HCT116 (cell line): ENCODE measurements around the gene C4orf54. TPM values are rescaled to one million over a fixed set of nuclear protein-coding genes. Genes with fewer than 3 reads are reported as not detected.

Source experiments
- ATAC-seq: fragments of 200-7000 bp; cut with Tn5 transposase; 2 replicates; pipeline ENCODE4 v1.9.1; 2020; ENCODE audit warnings: mild to moderate bottlenecking, moderate library complexity
- BruUV-seq: library from RNA; stranded (reverse); fragments of 400-500 nt; replicated peaks from 2 replicates; lab custom pipeline; 2021; lab: Mats Ljungman, UMichigan
- CTCF ChIA-PET: fragments of 300-600 bp; sonication (Branson Sonifier 250); formaldehyde crosslinking; loops from one replicate; lab custom pipeline; 2021; ENCODE audit warnings: antibody characterized with exemption; lab: Charles Lee
- POLR2A ChIA-PET: fragments of 300-600, 350-600 bp; sonication (Branson Sonifier 250); formaldehyde crosslinking; loops from one replicate; lab custom pipeline; 2021; ENCODE audit warnings: antibody characterized with exemption; lab: Charles Lee
- RAD21 ChIA-PET, 2 experiments: fragments of 300-600 bp; sonication (Branson Sonifier 250); formaldehyde crosslinking; loops; one replicate each; lab custom pipeline; 2023; ENCODE audit warnings: low total read pairs in 2 of 2; ENCODE audit not compliant: uncharacterized antibody in 2 of 2, unreplicated experiment in 2 of 2, low non-redundant PET in 1 of 2; lab: Charles Lee
- DNase-seq: peaks from one replicate; pipeline ENCODE4 v3.0.0-alpha.2; 2010; ENCODE audit warnings: low read depth, low spot score
- H2AFZ ChIP-seq: fragments of 200-600 bp; shearing (Covaris generic), sonication (generic); 2 replicates; pipeline ENCODE4 v1.6.1; 2017; ENCODE audit warnings: low read depth, mixed run types, mixed read lengths, antibody characterized with exemption, low read length; ENCODE audit not compliant: poor library complexity, severe bottlenecking
- H3K27ac ChIP-seq: 2 replicates; pipeline ENCODE4 v1.5.1; 2012; ENCODE audit warnings: low read depth, low read length
- H3K27me3 ChIP-seq: fragments of 200-600 bp; sonication (generic); 2 replicates; pipeline ENCODE4 v1.6.1; 2016; ENCODE audit warnings: mixed run types, low read length, mixed read lengths; ENCODE audit not compliant: insufficient read depth
- H3K36me3 ChIP-seq, 2 experiments: fragments of 200-500 bp in 1 of 2; fragments of 200-600 bp in 1 of 2; sonication (Bioruptor generic) in 1 of 2; sonication (generic) in 1 of 2; 2 replicates each; pipeline versions ENCODE4 v1.5.1 to v1.6.1; 2014 to 2016; ENCODE audit warnings: low read length in 2 of 2, inconsistent platforms in 1 of 2, mixed read lengths in 1 of 2, mixed run types in 1 of 2; ENCODE audit not compliant: insufficient read depth in 2 of 2, control insufficient read depth in 1 of 2
- H3K4me1 ChIP-seq, 2 experiments: fragments of 200-600 bp in 1 of 2; sonication (generic) in 1 of 2; 2 replicates each; pipeline versions ENCODE4 v1.5.1 to v1.6.1; 2012 to 2017; ENCODE audit warnings: low read length in 2 of 2, inconsistent platforms in 1 of 2, mild to moderate bottlenecking in 1 of 2, mixed read lengths in 1 of 2, mixed run types in 1 of 2, moderate library complexity in 1 of 2; ENCODE audit not compliant: insufficient read depth in 2 of 2, control insufficient read depth in 1 of 2
- H3K4me2 ChIP-seq: fragments of 200-600 bp; sonication (generic); 2 replicates; pipeline ENCODE4 v1.6.1; 2017; ENCODE audit warnings: mixed run types, low read length, mixed read lengths
- H3K4me3 ChIP-seq, 2 experiments: fragments of 200-600 bp in 1 of 2; sonication (generic) in 1 of 2; replicated peaks in 1 of 2; 2 replicates each; pipeline ENCODE4 v1.5.1; 2011 to 2016; ENCODE audit warnings: low read length in 2 of 2, control low read depth in 1 of 2, low read depth in 1 of 2, mild to moderate bottlenecking in 1 of 2, mixed read lengths in 1 of 2, mixed run types in 1 of 2
- H3K79me2 ChIP-seq: fragments of 200-600 bp; sonication (generic); 2 replicates; pipeline ENCODE4 v1.6.1; 2017; ENCODE audit warnings: mild to moderate bottlenecking, mixed run types, low read length, moderate library complexity, mixed read lengths; ENCODE audit not compliant: insufficient read depth
- H3K9ac ChIP-seq: fragments of 200-600 bp; sonication (generic); 2 replicates; pipeline ENCODE4 v1.6.1; 2016; ENCODE audit warnings: low read length, mixed read lengths
- H3K9me2 ChIP-seq: fragments of 200-600 bp; sonication (generic), shearing (Covaris generic); 2 replicates; pipeline ENCODE4 v1.6.1; 2017; ENCODE audit warnings: mixed run types, mild to moderate bottlenecking, moderate library complexity; ENCODE audit not compliant: insufficient read depth
- H3K9me3 ChIP-seq, 2 experiments: fragments of 200-500 bp in 1 of 2; fragments of 200-600 bp in 1 of 2; sonication (Bioruptor generic) in 1 of 2; sonication (generic) in 1 of 2; 2 replicates each; pipeline ENCODE4 v1.6.1; 2014 to 2017; ENCODE audit warnings: low read length in 2 of 2, mixed read lengths in 2 of 2, inconsistent platforms in 1 of 2, low read depth in 1 of 2, mild to moderate bottlenecking in 1 of 2, mixed run types in 1 of 2, moderate library complexity in 1 of 2; ENCODE audit not compliant: control insufficient read depth in 1 of 2, insufficient read depth in 1 of 2
- H4K20me1 ChIP-seq: fragments of 200-600 bp; sonication (generic), shearing (Covaris generic); 2 replicates; pipeline ENCODE4 v1.6.1; 2017; ENCODE audit warnings: mixed run types, mild to moderate bottlenecking, moderate library complexity; ENCODE audit not compliant: insufficient read depth
- CBX3 ChIP-seq: IDR thresholded peaks from 2 replicates; pipeline ENCODE4 v1.6.1; 2012; ENCODE audit warnings: low read depth
- CEBPB ChIP-seq: IDR thresholded peaks from 2 replicates; pipeline ENCODE4 v1.6.1; 2012; ENCODE audit warnings: low read depth
- EGR1 ChIP-seq: IDR thresholded peaks from 2 replicates; pipeline ENCODE4 v1.6.1; 2012; ENCODE audit warnings: low read depth
- ELF1 ChIP-seq: IDR thresholded peaks from 2 replicates; pipeline ENCODE4 v1.6.1; 2012; ENCODE audit warnings: low read depth, borderline replicate concordance
- EZH2 ChIP-seq: fragments of 200-600 bp; sonication (generic); IDR thresholded peaks from 2 replicates; pipeline ENCODE4 v1.6.1; 2017; ENCODE audit warnings: antibody characterized with exemption, mixed run types
- EZH2phosphoT487 ChIP-seq: fragments of 200-600 bp; IDR thresholded peaks from 2 replicates; pipeline ENCODE4 v1.6.1; 2018; ENCODE audit warnings: antibody characterized with exemption, borderline replicate concordance
- FOSL1 ChIP-seq: IDR thresholded peaks from 2 replicates; pipeline ENCODE4 v1.6.1; 2012; ENCODE audit warnings: low read depth
- JUND ChIP-seq: IDR thresholded peaks from 2 replicates; pipeline ENCODE4 v1.6.1; 2012
- POLR2A ChIP-seq: IDR thresholded peaks from 2 replicates; pipeline ENCODE4 v1.7.0; 2011; ENCODE audit warnings: borderline replicate concordance; ENCODE audit not compliant: insufficient read depth, insufficient read length; ENCODE audit errors: extremely low read depth
- POLR2AphosphoS5 ChIP-seq: IDR thresholded peaks from 2 replicates; pipeline ENCODE4 v1.6.1; 2011; ENCODE audit warnings: mild to moderate bottlenecking, low read depth, low read length, moderate library complexity
- RAD21 ChIP-seq: IDR thresholded peaks from 2 replicates; pipeline ENCODE4 v1.6.1; 2012; ENCODE audit warnings: low read depth, mild to moderate bottlenecking
- TCF7L2 ChIP-seq: IDR thresholded peaks from 2 replicates; pipeline ENCODE4 v1.7.0; 2011; ENCODE audit warnings: borderline replicate concordance, inconsistent platforms; ENCODE audit not compliant: insufficient read depth, insufficient read length; ENCODE audit errors: extremely low read depth
- ZFX ChIP-seq: fragments of 450-650 bp; IDR thresholded peaks from 2 replicates; pipeline ENCODE4 v1.6.1; 2017
- intact Hi-C: fragments of 100-400 bp; cut with micrococcal nuclease; formaldehyde crosslinking; loops from 2 replicates; pipeline ENCODE4 v1.10.0; 2022
- total RNA-seq: library from RNA; stranded (reverse); gene quantifications from one replicate; pipeline ENCODE4 v1.2.1, GENCODE V29; 2021; ENCODE audit not compliant: unreplicated experiment
- TF ChIP-seq, protein P1 (sequence below): IDR thresholded peaks from 2 replicates; pipeline ENCODE4 v1.6.1; 2012
- TF ChIP-seq, protein P2 (sequence below): IDR thresholded peaks from 2 replicates; pipeline ENCODE4 v1.6.1; 2012; ENCODE audit warnings: low read depth
- TF ChIP-seq, protein P3 (sequence below): IDR thresholded peaks from 2 replicates; pipeline ENCODE4 v1.6.1; 2011; ENCODE audit warnings: mild to moderate bottlenecking, low read length, moderate library complexity; ENCODE audit not compliant: insufficient replicate concordance; ENCODE audit errors: extremely low read depth
- TF ChIP-seq, protein P4 (sequence below), 3 experiments: fragments of 200-600 bp in 1 of 3; sonication (generic) in 1 of 3; IDR thresholded peaks in 2 of 3; conservative IDR thresholded peaks in 1 of 3; 2 replicates each; pipeline ENCODE4 v1.5.1; 2012 to 2017; ENCODE audit warnings: low read depth in 2 of 3, low read length in 2 of 3, antibody characterized with exemption in 1 of 3, borderline replicate concordance in 1 of 3, control low read depth in 1 of 3, mild to moderate bottlenecking in 1 of 3, mixed read lengths in 1 of 3, mixed run types in 1 of 3, moderate library complexity in 1 of 3; ENCODE audit not compliant: insufficient read depth in 1 of 3

Gene C4orf54
- total RNA-seq, 1 experiment from 2014 or later = not detected

DNA sequence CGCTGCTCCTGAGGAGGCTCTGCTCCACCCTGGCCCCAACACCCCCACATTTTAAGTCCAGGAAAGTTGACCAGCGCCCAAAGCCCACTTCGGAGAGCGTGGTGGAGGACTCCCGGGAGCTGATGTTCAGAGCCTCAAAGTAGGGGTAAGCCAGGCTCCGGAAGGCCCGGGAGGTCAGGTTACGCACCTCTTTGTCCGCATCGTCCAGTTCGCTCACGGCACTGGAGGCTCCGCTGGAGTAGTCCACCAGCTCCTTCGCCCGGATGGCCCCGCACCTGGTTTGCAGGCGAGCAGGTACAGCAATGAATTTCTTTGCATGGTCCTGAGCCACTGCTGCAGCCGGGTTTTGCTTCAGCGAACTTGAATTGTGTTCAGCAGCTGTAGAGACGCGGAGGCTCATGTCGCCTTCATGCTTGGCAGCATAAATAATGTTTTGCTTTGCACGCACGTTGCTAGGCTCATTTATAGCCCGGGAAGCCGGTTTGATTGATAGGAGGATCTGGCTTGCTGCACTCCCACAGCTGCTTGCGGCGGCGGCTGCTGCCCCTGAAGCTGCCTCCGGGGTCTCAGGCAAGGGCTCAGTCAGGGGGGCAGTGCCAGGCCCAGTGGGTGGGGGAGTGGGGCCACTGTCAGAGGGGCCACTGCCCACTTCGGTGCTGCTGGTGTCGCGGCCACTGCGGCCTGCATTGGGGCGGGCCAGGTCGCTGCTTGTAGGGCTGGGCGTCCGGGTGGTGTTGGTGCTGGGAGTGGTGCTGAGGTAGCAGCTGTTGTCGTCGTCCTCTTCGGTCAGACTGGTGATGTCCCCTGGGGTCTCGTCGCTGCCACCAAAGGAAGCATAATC lies 4.8 kb downstream of the C4orf54 start:
- no peak overlapping the region for H3K9ac ChIP-seq
- ChIA-PET CTCF (no interaction called here), POLR2A (no interaction called here), RAD21 (no interaction called here)
- DNase-seq = no peak
- no peak overlapping the region for H2AFZ ChIP-seq
- no peak overlapping the region for H3K27ac ChIP-seq
- H3K9me3 ChIP-seq = no peaks in the 10 kb centered on the region
- intact Hi-C loops = no loop called here
- no TSS peak for BruUV-seq
- no peaks in the 10 kb centered on the region for H4K20me1 ChIP-seq
- H3K4me1 ChIP-seq = peaks cover 0 to 5% of the 10 kb centered on the region in 2 experiments; a peak in 2 of 4 replicates
- H3K4me3 ChIP-seq = no peak overlapping the region
- ATAC-seq = no peak
- TF ChIP-seq CEBPB (no peak), JUND (no peak), ELF1 (no peak), RAD21 (no peak), ZFX (no peak), EZH2 (no peak), EZH2phosphoT487 (no peak), EGR1 (no peak), FOSL1 (no peak), POLR2A (no peak), TCF7L2 (no peak), CBX3 (no peak), POLR2AphosphoS5 (no peak)
- TF ChIP-seq, protein P1, sequence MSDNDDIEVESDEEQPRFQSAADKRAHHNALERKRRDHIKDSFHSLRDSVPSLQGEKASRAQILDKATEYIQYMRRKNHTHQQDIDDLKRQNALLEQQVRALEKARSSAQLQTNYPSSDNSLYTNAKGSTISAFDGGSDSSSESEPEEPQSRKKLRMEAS = no peak
- TF ChIP-seq, protein P2, sequence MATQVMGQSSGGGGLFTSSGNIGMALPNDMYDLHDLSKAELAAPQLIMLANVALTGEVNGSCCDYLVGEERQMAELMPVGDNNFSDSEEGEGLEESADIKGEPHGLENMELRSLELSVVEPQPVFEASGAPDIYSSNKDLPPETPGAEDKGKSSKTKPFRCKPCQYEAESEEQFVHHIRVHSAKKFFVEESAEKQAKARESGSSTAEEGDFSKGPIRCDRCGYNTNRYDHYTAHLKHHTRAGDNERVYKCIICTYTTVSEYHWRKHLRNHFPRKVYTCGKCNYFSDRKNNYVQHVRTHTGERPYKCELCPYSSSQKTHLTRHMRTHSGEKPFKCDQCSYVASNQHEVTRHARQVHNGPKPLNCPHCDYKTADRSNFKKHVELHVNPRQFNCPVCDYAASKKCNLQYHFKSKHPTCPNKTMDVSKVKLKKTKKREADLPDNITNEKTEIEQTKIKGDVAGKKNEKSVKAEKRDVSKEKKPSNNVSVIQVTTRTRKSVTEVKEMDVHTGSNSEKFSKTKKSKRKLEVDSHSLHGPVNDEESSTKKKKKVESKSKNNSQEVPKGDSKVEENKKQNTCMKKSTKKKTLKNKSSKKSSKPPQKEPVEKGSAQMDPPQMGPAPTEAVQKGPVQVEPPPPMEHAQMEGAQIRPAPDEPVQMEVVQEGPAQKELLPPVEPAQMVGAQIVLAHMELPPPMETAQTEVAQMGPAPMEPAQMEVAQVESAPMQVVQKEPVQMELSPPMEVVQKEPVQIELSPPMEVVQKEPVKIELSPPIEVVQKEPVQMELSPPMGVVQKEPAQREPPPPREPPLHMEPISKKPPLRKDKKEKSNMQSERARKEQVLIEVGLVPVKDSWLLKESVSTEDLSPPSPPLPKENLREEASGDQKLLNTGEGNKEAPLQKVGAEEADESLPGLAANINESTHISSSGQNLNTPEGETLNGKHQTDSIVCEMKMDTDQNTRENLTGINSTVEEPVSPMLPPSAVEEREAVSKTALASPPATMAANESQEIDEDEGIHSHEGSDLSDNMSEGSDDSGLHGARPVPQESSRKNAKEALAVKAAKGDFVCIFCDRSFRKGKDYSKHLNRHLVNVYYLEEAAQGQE = no peak
- TF ChIP-seq, protein P3, sequence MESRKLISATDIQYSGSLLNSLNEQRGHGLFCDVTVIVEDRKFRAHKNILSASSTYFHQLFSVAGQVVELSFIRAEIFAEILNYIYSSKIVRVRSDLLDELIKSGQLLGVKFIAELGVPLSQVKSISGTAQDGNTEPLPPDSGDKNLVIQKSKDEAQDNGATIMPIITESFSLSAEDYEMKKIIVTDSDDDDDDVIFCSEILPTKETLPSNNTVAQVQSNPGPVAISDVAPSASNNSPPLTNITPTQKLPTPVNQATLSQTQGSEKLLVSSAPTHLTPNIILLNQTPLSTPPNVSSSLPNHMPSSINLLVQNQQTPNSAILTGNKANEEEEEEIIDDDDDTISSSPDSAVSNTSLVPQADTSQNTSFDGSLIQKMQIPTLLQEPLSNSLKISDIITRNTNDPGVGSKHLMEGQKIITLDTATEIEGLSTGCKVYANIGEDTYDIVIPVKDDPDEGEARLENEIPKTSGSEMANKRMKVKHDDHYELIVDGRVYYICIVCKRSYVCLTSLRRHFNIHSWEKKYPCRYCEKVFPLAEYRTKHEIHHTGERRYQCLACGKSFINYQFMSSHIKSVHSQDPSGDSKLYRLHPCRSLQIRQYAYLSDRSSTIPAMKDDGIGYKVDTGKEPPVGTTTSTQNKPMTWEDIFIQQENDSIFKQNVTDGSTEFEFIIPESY = no peak
- TF ChIP-seq, protein P4, sequence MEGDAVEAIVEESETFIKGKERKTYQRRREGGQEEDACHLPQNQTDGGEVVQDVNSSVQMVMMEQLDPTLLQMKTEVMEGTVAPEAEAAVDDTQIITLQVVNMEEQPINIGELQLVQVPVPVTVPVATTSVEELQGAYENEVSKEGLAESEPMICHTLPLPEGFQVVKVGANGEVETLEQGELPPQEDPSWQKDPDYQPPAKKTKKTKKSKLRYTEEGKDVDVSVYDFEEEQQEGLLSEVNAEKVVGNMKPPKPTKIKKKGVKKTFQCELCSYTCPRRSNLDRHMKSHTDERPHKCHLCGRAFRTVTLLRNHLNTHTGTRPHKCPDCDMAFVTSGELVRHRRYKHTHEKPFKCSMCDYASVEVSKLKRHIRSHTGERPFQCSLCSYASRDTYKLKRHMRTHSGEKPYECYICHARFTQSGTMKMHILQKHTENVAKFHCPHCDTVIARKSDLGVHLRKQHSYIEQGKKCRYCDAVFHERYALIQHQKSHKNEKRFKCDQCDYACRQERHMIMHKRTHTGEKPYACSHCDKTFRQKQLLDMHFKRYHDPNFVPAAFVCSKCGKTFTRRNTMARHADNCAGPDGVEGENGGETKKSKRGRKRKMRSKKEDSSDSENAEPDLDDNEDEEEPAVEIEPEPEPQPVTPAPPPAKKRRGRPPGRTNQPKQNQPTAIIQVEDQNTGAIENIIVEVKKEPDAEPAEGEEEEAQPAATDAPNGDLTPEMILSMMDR (IDR thresholded peaks at IDR 0.05 in 2 of 3, conservative IDR thresholded peaks at IDR 0.05 in 1 of 3; ENCODE audit: borderline replicate concordance in 1 of 3, insufficient read depth in 1 of 3, low read depth in 2 of 3, low read length in 2 of 3) = no peak
- no peaks in the 10 kb centered on the region for H3K36me3 ChIP-seq
- no peaks in the 10 kb centered on the region for H3K9me2 ChIP-seq
- H3K79me2 ChIP-seq = no peaks in the 10 kb centered on the region
- H3K27me3 ChIP-seq = no peaks in the 10 kb centered on the region
- no peak overlapping the region for H3K4me2 ChIP-seq
